GM23338 (cell line): ENCODE results near the gene SACM1L. TPM values are rescaled to one million over a fixed set of nuclear protein-coding genes. Genes with fewer than 3 reads are reported as not detected.

Source experiments
- ATAC-seq: fragments of 200-7000 bp; cut with Tn5 transposase; 3 replicates; pipeline ENCODE4 v1.9.1; 2020
- DNase-seq: peaks from one replicate; pipeline ENCODE4 v3.0.0-alpha.2; 2015; ENCODE audit warnings: low spot score
- H2AFZ ChIP-seq: fragments of 200-600 bp; sonication (generic); 2 replicates; pipeline ENCODE4 v1.8.0; 2016; ENCODE audit warnings: antibody characterized with exemption, mild to moderate bottlenecking, moderate library complexity
- H3F3A ChIP-seq: fragments of 200-600 bp; sonication (generic); replicated peaks from 2 replicates; pipeline ENCODE4 v1.8.0; 2017; ENCODE audit warnings: antibody characterized with exemption, mixed run types, low read depth
- H3K27ac ChIP-seq: fragments of 200-600 bp; sonication (generic); 2 replicates; pipeline ENCODE4 v1.6.1; 2016; ENCODE audit warnings: low read depth
- H3K27me3 ChIP-seq: fragments of 200-600 bp; sonication (generic); 2 replicates; pipeline ENCODE4 v1.8.0; 2016; ENCODE audit warnings: mild to moderate bottlenecking, mixed run types, moderate library complexity; ENCODE audit not compliant: insufficient read depth
- H3K36me3 ChIP-seq: fragments of 200-600 bp; sonication (generic); 2 replicates; pipeline ENCODE4 v1.8.0; 2016; ENCODE audit warnings: mild to moderate bottlenecking; ENCODE audit not compliant: insufficient read depth
- H3K4me1 ChIP-seq: fragments of 200-600 bp; sonication (generic); 2 replicates; pipeline ENCODE4 v1.8.0; 2016; ENCODE audit warnings: mild to moderate bottlenecking, moderate library complexity; ENCODE audit not compliant: insufficient read depth
- H3K4me2 ChIP-seq: fragments of 200-600 bp; sonication (generic); 2 replicates; pipeline ENCODE4 v1.7.1; 2017; ENCODE audit warnings: mixed run types
- H3K4me3 ChIP-seq: fragments of 200-600 bp; sonication (generic); 2 replicates; pipeline ENCODE4 v1.6.1; 2016; ENCODE audit warnings: mixed run types
- H3K79me2 ChIP-seq: fragments of 200-600 bp; sonication (generic); replicated peaks from 2 replicates; pipeline ENCODE4 v1.8.0; 2017; ENCODE audit warnings: mild to moderate bottlenecking; ENCODE audit not compliant: insufficient read depth
- H3K9me2 ChIP-seq: fragments of 200-600 bp; sonication (generic); 2 replicates; pipeline ENCODE4 v1.8.0; 2017; ENCODE audit not compliant: insufficient read depth
- H4K20me1 ChIP-seq: fragments of 200-600 bp; sonication (generic); replicated peaks from 2 replicates; pipeline ENCODE4 v1.8.0; 2017; ENCODE audit warnings: mild to moderate bottlenecking; ENCODE audit not compliant: insufficient read depth
- H3K27ac Mint-ChIP-seq: 2 replicates; pipeline ENCODE4 v1.8.0; 2020; ENCODE audit warnings: inconsistent platforms, mild to moderate bottlenecking, moderate library complexity, mixed read lengths
- H3K27me3 Mint-ChIP-seq: 3 replicates; pipeline ENCODE4 v1.8.0; 2022; ENCODE audit warnings: low read depth, mild to moderate bottlenecking, moderate library complexity, mixed read lengths, inconsistent platforms; ENCODE audit not compliant: insufficient read depth, poor library complexity
- H3K36me3 Mint-ChIP-seq: 3 replicates; pipeline ENCODE4 v1.8.0; 2021; ENCODE audit warnings: low read depth, mild to moderate bottlenecking, inconsistent platforms, moderate library complexity, mixed read lengths
- H3K4me1 Mint-ChIP-seq: 3 replicates; pipeline ENCODE4 v1.8.0; 2020; ENCODE audit warnings: mild to moderate bottlenecking, inconsistent platforms, mixed read lengths
- H3K4me3 Mint-ChIP-seq: 3 replicates; pipeline ENCODE4 v1.8.0; 2021; ENCODE audit warnings: moderate library complexity, mild to moderate bottlenecking, inconsistent platforms, mixed read lengths
- H3K9me3 Mint-ChIP-seq: 3 replicates; pipeline ENCODE4 v1.8.0; 2020; ENCODE audit warnings: moderate library complexity, mild to moderate bottlenecking, inconsistent platforms, mixed read lengths
- CREB1 ChIP-seq: fragments of 250-450 bp; sonication (Bioruptor Pico); IDR thresholded peaks from 2 replicates; pipeline ENCODE4 v1.5.0; 2020; ENCODE audit warnings: low read depth, mild to moderate bottlenecking, moderate library complexity
- EZH2 ChIP-seq: fragments of 200-600 bp; sonication (generic); IDR thresholded peaks from one replicate; pipeline ENCODE4 v1.8.0; 2017; ENCODE audit warnings: antibody characterized with exemption, mild to moderate bottlenecking, low read depth; ENCODE audit not compliant: unreplicated experiment
- EZH2phosphoT487 ChIP-seq: fragments of 200-600 bp; sonication (generic); IDR thresholded peaks from one replicate; pipeline ENCODE4 v1.8.1; 2018; ENCODE audit warnings: antibody characterized with exemption; ENCODE audit not compliant: unreplicated experiment
- JUNB ChIP-seq: IDR thresholded peaks from one replicate; pipeline ENCODE4 v1.6.1; 2016; ENCODE audit warnings: antibody characterized with exemption; ENCODE audit not compliant: unreplicated experiment
- NANOG ChIP-seq: IDR thresholded peaks from 2 replicates; pipeline ENCODE4 v1.6.1; 2016; ENCODE audit warnings: antibody characterized with exemption, borderline replicate concordance
- POLR2AphosphoS5 ChIP-seq: IDR thresholded peaks from 2 replicates; pipeline ENCODE4 v1.6.1; 2016; ENCODE audit warnings: antibody characterized with exemption, low read depth
- STAT1 ChIP-seq: IDR thresholded peaks from one replicate; pipeline ENCODE4 v1.6.1; 2016; ENCODE audit warnings: antibody characterized with exemption; ENCODE audit not compliant: unreplicated experiment
- ZNF114 ChIP-seq: fragments of 250-450 bp; sonication (Bioruptor Pico); IDR thresholded peaks from 2 replicates; pipeline ENCODE4 v1.5.0; 2020; ENCODE audit warnings: mild to moderate bottlenecking, moderate library complexity
- ZNF331 ChIP-seq: fragments of 250-450 bp; sonication (Bioruptor Pico); IDR thresholded peaks from 2 replicates; pipeline ENCODE4 v1.5.0; 2020; ENCODE audit warnings: low read depth, mild to moderate bottlenecking, moderate library complexity
- polyA plus RNA-seq: library from polyadenylated mRNA; unstranded; fragments of >200 nt; fragmentation: Nextera tagmentation; extraction: Ambion mirVana; gene quantifications from 2 replicates; pipeline ENCODE4 v1.2.1, GENCODE V29; 2016
- total RNA-seq: library from RNA; depleted of rRNA; stranded (reverse); fragments of >200 nt; shearing (Covaris generic); gene quantifications from 2 replicates; pipeline ENCODE4 v1.2.3, GENCODE V29; 2014
- TF ChIP-seq, protein P1 (sequence below): fragments of 250-450 bp; sonication (Bioruptor Pico); IDR thresholded peaks from 2 replicates; pipeline ENCODE4 v1.5.0; 2020; ENCODE audit warnings: mild to moderate bottlenecking, moderate library complexity
- TF ChIP-seq, protein P2 (sequence below): IDR thresholded peaks from one replicate; pipeline ENCODE4 v1.6.1; 2018; ENCODE audit warnings: antibody characterized with exemption; ENCODE audit not compliant: unreplicated experiment
- TF ChIP-seq, protein P3 (sequence below), 2 experiments: fragments of 200-600 bp in 1 of 2; sonication (generic) in 1 of 2; conservative IDR thresholded peaks; 2 replicates each; pipeline versions ENCODE4 v1.5.1 to v1.6.1; 2016 to 2017; ENCODE audit warnings: antibody characterized with exemption in 2 of 2, low read depth in 2 of 2, mild to moderate bottlenecking in 2 of 2, moderate library complexity in 1 of 2
- TF ChIP-seq, protein P4 (sequence below): IDR thresholded peaks from 2 replicates; pipeline ENCODE4 v1.6.1; 2016; ENCODE audit warnings: antibody characterized with exemption

SACM1L gene
- total and polyA plus RNA-seq, 2 experiments from 2014 or later: 43.5 to 97.8 TPM

DNA sequence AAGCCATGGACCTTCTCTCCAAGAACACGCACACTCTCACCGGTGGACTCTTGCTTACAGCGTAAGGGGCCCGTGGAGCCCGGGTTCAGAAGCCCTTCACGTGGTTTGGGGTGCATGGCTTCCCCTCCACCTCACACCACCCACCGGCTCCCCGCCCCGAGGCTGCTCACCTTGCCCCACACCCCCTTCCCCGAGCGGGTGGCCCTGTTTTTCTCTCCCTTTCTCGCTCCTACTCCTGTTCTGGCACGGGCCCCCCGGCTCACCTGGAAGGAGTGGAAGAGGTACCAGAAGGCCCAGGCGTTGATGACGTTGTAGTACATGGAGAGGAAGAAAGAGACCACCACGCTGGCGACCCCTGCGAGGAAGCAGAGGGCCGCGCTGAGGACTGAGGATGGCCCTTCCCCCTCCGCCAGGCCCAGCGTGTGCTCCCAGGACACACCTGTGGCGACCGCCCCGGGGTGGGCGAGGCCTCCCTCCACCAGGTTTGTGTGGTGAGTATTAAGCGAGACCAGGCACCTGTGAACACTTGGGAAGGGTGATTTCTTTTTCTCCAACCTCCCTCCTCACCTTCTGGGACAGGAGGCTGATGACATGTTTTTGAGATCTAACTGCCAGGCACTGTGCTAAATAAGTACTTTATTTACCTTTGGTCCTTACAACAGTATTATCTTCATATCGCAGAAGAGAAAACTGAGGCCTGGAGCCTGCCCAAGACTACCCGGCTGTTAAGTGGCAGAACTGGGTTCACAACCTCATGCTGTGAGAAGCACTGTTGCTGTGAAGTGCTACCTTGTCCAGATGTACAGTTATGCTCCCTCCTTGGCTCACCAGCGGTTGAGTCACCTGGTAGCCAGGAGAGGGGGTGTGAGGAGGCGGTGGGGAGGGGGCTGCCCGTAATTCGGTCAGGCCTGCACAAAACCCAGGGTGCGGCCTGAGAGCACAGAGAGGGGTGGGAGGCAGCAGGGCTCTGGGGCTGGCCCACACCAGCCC is 90.8 kb downstream of the SACM1L start:
- H3K4me3 ChIP-seq: no peak overlapping the region
- H4K20me1 ChIP-seq: no peaks in the 10 kb centered on the region
- no peak overlapping the region for H3K4me2 ChIP-seq
- H3K4me3 Mint-ChIP-seq: no peak overlapping the region
- H3K36me3 ChIP-seq: no peaks in the 10 kb centered on the region
- 0 out of 2 replicates have a peak, but pooled peaks cover 9% of the 10 kb centered on the region for H3K9me2 ChIP-seq
- H3K27me3 Mint-ChIP-seq: no peaks in the 10 kb centered on the region
- no peaks in the 10 kb centered on the region for H3F3A ChIP-seq
- DNase-seq (no peak), ATAC-seq (peak; percentile 55)
- H3K27ac Mint-ChIP-seq: no peak overlapping the region
- 0 out of 2 replicates have a peak overlapping the region, but pooled peaks have one; percentile 47 for H2AFZ ChIP-seq
- H3K27me3 ChIP-seq: no peaks in the 10 kb centered on the region
- no peaks in the 10 kb centered on the region for H3K79me2 ChIP-seq
- peaks cover 6% of the 10 kb centered on the region for H3K4me1 ChIP-seq
- TF ChIP-seq, protein P1, sequence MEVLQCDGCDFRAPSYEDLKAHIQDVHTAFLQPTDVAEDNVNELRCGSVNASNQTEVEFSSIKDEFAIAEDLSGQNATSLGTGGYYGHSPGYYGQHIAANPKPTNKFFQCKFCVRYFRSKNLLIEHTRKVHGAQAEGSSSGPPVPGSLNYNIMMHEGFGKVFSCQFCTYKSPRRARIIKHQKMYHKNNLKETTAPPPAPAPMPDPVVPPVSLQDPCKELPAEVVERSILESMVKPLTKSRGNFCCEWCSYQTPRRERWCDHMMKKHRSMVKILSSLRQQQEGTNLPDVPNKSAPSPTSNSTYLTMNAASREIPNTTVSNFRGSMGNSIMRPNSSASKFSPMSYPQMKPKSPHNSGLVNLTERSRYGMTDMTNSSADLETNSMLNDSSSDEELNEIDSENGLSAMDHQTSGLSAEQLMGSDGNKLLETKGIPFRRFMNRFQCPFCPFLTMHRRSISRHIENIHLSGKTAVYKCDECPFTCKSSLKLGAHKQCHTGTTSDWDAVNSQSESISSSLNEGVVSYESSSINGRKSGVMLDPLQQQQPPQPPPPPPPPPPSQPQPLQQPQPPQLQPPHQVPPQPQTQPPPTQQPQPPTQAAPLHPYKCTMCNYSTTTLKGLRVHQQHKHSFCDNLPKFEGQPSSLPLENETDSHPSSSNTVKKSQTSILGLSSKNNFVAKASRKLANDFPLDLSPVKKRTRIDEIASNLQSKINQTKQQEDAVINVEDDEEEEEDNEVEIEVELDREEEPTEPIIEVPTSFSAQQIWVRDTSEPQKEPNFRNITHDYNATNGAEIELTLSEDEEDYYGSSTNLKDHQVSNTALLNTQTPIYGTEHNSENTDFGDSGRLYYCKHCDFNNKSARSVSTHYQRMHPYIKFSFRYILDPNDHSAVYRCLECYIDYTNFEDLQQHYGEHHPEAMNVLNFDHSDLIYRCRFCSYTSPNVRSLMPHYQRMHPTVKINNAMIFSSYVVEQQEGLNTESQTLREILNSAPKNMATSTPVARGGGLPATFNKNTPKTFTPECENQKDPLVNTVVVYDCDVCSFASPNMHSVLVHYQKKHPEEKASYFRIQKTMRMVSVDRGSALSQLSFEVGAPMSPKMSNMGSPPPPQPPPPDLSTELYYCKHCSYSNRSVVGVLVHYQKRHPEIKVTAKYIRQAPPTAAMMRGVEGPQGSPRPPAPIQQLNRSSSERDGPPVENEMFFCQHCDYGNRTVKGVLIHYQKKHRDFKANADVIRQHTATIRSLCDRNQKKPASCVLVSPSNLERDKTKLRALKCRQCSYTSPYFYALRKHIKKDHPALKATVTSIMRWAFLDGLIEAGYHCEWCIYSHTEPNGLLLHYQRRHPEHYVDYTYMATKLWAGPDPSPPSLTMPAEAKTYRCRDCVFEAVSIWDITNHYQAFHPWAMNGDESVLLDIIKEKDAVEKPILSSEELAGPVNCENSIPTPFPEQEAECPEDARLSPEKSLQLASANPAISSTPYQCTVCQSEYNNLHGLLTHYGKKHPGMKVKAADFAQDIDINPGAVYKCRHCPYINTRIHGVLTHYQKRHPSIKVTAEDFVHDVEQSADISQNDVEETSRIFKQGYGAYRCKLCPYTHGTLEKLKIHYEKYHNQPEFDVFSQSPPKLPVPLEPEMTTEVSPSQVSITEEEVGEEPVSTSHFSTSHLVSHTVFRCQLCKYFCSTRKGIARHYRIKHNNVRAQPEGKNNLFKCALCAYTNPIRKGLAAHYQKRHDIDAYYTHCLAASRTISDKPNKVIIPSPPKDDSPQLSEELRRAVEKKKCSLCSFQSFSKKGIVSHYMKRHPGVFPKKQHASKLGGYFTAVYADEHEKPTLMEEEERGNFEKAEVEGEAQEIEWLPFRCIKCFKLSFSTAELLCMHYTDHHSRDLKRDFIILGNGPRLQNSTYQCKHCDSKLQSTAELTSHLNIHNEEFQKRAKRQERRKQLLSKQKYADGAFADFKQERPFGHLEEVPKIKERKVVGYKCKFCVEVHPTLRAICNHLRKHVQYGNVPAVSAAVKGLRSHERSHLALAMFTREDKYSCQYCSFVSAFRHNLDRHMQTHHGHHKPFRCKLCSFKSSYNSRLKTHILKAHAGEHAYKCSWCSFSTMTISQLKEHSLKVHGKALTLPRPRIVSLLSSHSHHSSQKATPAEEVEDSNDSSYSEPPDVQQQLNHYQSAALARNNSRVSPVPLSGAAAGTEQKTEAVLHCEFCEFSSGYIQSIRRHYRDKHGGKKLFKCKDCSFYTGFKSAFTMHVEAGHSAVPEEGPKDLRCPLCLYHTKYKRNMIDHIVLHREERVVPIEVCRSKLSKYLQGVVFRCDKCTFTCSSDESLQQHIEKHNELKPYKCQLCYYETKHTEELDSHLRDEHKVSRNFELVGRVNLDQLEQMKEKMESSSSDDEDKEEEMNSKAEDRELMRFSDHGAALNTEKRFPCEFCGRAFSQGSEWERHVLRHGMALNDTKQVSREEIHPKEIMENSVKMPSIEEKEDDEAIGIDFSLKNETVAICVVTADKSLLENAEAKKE: no peak
- TF ChIP-seq POLR2AphosphoS5: no peak
- TF ChIP-seq, protein P2, sequence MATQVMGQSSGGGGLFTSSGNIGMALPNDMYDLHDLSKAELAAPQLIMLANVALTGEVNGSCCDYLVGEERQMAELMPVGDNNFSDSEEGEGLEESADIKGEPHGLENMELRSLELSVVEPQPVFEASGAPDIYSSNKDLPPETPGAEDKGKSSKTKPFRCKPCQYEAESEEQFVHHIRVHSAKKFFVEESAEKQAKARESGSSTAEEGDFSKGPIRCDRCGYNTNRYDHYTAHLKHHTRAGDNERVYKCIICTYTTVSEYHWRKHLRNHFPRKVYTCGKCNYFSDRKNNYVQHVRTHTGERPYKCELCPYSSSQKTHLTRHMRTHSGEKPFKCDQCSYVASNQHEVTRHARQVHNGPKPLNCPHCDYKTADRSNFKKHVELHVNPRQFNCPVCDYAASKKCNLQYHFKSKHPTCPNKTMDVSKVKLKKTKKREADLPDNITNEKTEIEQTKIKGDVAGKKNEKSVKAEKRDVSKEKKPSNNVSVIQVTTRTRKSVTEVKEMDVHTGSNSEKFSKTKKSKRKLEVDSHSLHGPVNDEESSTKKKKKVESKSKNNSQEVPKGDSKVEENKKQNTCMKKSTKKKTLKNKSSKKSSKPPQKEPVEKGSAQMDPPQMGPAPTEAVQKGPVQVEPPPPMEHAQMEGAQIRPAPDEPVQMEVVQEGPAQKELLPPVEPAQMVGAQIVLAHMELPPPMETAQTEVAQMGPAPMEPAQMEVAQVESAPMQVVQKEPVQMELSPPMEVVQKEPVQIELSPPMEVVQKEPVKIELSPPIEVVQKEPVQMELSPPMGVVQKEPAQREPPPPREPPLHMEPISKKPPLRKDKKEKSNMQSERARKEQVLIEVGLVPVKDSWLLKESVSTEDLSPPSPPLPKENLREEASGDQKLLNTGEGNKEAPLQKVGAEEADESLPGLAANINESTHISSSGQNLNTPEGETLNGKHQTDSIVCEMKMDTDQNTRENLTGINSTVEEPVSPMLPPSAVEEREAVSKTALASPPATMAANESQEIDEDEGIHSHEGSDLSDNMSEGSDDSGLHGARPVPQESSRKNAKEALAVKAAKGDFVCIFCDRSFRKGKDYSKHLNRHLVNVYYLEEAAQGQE: no peak
- TF ChIP-seq NANOG: no peak
- TF ChIP-seq, protein P3, sequence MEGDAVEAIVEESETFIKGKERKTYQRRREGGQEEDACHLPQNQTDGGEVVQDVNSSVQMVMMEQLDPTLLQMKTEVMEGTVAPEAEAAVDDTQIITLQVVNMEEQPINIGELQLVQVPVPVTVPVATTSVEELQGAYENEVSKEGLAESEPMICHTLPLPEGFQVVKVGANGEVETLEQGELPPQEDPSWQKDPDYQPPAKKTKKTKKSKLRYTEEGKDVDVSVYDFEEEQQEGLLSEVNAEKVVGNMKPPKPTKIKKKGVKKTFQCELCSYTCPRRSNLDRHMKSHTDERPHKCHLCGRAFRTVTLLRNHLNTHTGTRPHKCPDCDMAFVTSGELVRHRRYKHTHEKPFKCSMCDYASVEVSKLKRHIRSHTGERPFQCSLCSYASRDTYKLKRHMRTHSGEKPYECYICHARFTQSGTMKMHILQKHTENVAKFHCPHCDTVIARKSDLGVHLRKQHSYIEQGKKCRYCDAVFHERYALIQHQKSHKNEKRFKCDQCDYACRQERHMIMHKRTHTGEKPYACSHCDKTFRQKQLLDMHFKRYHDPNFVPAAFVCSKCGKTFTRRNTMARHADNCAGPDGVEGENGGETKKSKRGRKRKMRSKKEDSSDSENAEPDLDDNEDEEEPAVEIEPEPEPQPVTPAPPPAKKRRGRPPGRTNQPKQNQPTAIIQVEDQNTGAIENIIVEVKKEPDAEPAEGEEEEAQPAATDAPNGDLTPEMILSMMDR (conservative IDR thresholded peaks at IDR 0.05; ENCODE audit: low read depth in 2 of 2): no peak
- no peak for TF ChIP-seq EZH2
- TF ChIP-seq ZNF331: no peak
- TF ChIP-seq EZH2phosphoT487: no peak
- no peak for TF ChIP-seq JUNB
- no peak for TF ChIP-seq STAT1
- TF ChIP-seq, protein P4, sequence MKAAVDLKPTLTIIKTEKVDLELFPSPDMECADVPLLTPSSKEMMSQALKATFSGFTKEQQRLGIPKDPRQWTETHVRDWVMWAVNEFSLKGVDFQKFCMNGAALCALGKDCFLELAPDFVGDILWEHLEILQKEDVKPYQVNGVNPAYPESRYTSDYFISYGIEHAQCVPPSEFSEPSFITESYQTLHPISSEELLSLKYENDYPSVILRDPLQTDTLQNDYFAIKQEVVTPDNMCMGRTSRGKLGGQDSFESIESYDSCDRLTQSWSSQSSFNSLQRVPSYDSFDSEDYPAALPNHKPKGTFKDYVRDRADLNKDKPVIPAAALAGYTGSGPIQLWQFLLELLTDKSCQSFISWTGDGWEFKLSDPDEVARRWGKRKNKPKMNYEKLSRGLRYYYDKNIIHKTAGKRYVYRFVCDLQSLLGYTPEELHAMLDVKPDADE: no peak
- no peak for TF ChIP-seq CREB1 (CRISPR knock-in tag)
- no peak for TF ChIP-seq ZNF114
- H3K36me3 Mint-ChIP-seq: no peaks in the 10 kb centered on the region; the same call in 2 of the 3 replicates
- no peak overlapping the region for H3K27ac ChIP-seq
- 0 out of 3 replicates have a peak, but pooled peaks cover 2% of the 10 kb centered on the region for H3K9me3 Mint-ChIP-seq
- H3K4me1 Mint-ChIP-seq: peaks cover 12% of the 10 kb centered on the region
